NCI-H1694 treated with DMSO at 0.1 percent for 48 hours (cell line): ENCODE measurements around the gene CPO.
"Not testable (repeated sequence)": the region's sequence is repeated elsewhere in the genome, so short reads cannot be mapped to it uniquely, and the experiment has no call there.

Experiments used
- DNase-seq: peaks from one replicate; lab custom pipeline; 2025; lab: John Stamatoyannopoulos, UW

The CPO gene, protein sequence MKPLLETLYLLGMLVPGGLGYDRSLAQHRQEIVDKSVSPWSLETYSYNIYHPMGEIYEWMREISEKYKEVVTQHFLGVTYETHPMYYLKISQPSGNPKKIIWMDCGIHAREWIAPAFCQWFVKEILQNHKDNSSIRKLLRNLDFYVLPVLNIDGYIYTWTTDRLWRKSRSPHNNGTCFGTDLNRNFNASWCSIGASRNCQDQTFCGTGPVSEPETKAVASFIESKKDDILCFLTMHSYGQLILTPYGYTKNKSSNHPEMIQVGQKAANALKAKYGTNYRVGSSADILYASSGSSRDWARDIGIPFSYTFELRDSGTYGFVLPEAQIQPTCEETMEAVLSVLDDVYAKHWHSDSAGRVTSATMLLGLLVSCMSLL

DNA sequence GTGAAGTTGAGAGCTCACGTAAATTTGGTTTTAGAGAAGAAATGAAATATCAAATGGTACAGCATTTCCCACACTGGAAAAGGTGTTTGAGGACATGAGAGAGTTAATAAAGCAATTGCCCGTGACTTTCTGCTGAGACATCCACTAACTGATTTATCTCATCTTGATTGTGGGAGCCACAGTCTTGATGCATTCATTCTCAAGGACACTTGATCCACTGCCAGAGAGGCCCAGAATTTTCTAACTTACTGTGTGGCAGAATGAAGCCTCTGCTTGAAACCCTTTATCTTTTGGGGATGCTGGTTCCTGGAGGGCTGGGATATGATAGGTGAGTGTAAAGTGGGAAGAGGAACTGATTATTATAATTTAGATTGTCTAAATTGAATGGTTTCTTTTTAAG lies at the start of gene CPO:
Gene CPO, plus strand, starts transcription at position 179 of the 400 bp plus-strand sequence. Its CDS starts 82 bp downstream, at position 261.
- no peak for DNase-seq

DNA sequence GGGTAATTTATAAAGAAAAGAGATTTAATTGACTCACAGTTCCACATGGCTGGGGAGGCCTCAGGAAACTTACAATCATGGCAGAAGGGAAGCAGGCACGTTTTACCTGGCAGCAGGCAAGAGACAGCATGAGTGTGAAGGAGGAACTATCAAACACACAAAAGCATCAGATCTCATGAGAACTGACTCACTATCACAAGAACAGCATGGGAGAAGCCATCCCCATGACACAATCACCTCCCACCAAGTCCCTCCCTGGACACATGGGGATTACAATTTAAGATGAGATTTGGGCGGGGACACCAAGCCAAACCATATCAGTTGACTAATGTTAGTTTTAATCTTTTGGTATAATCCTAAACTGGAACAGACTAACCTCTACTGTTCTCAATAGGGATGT lies 49.1 kb upstream of the CPO start:
- DNase-seq = no peak

DNA sequence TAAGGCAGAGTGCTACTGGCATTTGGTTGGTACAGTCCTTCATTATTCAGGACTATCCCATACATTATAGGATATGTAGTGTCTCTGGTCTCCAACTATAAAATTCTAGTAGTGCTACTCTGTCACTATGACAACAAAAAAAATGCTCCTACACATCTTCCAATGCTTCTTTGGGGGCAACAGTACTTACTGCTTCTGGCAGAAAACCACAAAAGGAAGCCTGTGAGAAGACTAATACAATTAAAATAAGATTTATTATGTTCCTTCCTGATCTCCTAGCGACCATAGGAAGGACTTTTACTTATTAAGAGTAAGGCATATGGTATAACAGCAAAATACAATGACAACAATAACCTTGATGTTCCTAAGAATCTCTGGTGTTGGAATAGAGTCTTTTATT lies 48.4 kb upstream of the CPO start:
- DNase-seq = no peak

DNA sequence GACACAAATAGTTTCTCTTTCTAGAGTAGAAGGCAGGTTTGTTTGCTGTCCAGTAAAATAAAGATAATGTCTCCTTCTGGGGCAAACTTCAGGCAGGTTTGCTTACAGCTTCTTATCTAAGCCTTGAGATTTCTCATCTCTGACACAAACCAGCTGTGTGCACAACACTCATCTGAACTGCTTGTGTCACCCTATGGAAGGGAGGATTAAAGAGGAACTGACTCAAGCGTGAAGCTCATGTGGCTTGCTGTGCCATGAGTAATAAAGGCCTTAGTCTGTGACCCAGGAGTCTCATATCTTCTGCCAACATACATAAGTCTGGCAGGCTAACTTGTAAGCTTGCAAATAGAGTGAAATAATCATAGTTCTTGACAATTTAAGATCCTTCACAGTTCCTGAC lies 24.2 kb upstream of the CPO start:
- no peak for DNase-seq

DNA sequence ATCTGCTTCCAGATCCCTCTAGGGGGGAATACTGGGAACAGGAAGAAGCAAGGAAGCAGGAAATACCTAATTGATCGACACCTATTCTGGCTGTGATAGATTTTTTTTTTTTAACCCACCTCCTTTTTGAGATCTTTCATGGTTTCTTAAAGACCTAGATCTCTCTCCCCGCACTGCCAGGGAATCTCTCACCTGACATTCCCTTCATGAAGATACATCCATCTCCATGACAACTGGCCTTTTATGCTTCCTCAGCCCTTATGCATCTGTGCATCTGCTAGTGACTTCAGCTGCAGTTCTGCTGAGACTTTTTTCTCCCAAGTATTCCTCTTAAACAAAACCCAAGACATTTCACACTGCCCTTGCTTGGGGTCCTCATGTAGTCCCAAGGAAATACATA lies 21.1 kb upstream of the CPO start:
- no peak for DNase-seq

DNA sequence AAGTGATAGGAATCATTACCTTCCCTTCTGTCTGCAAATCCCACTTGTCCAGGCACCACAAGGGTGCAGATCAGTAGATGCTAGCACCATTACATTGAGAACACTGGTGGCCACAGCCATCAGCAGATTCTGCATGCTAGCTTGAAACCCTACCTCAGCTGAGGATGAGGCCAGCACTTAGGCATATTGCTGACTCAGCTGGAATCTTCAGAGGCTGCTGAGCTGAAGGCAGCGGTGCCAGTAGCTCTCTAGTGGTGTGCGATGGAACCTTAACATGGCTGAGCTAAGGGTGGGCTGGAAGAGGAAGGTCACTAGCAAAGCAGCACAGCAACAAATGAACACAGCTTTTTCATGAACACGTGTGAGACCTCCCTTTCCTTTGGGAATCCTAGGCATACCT lies 19.0 kb upstream of the CPO start:
- DNase-seq = no peak

DNA sequence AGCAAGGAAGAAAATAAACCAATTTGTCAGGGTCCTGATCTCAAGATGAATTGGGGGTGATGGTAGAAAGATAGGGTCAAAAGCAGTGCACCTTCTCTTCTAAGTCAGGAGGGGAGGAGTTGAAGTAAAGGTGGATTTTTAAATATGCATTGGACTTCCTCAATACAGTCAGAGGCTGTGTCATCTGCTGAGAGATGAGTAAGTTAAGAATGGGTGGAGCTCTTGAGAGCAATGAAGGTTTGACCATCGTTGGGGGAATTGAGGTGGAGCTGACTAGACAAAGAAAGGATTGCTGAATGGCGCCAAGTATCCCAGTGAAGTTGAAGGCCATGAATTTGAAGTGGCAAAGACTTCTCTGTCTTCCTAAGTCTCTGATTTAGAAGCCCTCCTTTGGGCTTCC lies 18.4 kb upstream of the CPO start:
- no peak for DNase-seq

DNA sequence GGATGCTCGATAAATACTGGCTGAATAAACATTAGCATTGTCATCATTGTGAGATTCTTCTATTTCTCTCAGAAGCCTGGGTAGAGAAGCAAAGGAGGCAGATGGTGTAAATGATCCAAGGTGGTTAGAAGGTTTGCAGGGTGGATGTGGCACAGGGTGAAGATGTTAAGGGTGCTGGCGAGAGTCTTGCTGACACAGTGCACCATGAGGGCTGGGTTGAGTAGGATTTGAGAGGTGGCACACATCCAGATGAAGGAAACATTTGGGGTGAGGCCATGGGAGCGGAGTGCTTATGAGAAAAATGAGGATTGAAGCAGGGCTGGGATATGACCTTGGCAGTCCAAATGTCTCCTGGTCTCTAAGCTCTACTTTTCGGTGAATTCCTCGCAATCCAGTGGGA lies 17.8 kb upstream of the CPO start:
- no peak for DNase-seq

DNA sequence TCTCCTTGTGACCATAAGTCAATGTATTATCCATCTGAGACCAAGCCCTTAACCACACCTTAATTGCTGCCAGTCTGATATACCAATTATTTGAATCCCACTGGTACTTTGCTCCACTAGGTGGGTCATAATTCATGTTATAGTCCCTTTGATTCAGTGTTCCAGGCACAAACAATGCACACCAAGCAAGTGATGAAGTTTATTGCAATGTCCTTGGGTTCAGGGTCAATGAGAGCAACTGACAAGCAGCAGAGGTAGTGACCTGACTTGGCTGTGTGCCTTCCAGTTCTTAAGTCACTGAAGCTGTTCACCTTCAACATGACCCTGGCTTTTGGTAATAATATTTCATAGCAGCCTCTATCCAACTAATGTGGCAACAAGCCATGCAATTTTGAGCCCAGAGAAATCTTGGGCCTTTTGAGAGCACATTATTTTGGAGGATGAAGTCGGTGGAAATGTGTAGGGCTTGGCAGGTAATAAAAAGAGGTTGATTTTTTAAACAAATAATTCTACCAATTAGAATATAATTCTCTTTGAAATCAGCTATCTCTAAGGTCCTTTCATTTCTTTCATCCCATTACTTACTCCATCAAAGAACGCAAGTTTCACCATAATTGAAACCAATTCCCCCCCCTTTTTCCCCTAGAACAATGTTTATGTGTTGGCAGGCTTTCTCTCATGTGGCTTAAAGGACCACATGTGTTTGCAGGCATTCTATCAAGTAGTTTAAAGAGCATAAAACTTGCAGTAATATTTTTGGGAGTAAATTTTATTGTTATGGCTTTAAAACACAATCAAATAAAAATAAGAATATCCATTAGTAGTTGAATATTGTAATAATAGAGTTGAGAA lies 3.1 kb upstream of the CPO start:
- no peak for DNase-seq

DNA sequence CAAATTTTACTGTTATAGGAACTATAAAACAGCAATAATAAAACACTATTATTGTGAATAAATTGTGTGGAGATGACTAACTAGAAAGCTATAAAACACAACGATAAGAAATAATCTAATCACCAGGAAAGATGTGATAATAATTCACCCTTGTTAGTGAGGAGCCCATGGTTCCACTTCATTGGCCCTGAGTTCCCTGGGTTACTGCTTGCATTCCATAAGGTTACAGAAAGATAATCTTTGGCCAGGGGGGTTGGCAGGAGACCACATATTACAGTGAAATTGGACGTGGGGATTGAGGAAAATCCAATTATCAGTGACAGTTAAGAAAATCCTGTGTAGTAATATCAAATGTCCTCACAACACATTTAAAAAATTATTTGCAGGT lies 2.5 kb upstream of the CPO start:
- no peak for DNase-seq

DNA sequence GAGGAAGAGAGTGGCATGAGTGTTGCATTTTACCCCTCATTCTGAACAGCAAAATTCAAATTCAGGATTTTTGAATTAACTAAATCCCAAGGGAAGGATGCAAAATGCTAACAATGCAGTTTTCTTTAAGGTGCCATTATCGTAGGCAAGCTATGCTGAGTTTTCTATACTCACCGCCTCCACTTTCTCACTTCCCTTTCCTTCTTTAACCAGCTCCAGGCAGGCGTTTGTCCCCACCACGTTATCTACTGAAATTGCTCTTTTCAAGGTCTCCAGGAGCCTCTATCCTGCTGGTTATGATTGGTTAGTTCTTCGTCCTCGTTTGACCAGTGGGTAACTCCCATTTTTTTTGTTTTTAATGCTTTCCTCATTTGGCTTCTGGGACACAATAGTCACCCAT lies 1.8 kb upstream of the CPO start:
- no peak for DNase-seq

DNA sequence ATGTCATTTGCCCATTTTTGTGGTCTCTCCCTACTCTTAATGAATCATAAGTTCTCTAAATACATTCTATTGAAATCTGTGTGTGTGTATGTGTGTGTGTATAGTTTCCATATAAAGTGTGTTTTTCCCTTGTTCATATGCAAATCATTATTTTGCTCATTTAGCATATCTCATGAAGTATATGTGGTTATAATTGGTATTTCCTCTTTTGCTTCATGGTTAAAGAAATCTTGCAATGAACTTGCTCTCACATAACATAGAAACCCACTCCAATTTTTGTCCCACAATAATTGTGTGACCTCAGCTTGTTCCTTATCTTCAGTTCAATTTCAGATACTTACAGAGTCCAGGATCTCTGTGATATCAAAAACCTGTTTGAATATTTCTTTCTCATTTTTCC lies 1.2 kb downstream of the CPO start:
- DNase-seq = no peak

DNA sequence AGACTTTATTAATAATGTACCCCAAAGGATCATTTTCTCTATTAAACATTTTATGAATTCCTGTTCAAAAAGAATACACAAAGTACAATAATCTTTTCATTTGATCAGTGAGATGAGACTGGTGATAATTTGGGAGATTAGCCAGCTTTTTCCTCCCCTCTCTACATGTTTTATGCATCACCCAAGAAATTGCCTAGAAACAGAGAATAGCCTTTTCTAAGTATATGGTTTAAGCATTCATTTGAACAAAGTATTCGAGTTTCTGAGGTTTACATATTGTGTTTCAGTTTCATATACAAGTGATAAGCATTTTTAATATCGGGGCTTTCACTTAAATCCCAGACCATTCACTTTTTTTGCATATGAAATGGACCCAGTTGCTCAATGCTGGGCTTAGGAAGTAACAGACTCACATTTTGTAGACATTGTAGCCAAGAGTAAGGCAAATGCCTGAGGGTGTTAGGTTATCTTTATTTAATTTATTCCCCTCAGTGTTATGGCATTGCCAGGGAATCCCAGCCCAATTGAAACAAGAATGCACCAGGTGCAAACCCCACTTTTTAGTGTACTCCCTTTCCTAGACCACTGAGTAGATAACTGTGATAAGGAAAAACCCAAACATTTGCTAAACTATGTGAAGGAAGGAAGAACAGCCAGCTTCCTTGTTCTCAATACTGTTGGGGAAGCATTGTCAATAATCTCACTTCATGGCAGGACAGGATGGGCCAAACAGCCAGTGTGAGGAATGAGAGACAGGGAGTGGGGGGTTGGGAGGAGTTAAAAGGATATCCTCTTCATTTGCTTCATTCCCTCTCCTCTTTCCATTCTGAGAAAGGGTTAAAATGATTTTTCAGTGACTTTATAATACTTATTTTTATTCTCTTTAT lies 3.5 kb downstream of the CPO start:
- no peak for DNase-seq

DNA sequence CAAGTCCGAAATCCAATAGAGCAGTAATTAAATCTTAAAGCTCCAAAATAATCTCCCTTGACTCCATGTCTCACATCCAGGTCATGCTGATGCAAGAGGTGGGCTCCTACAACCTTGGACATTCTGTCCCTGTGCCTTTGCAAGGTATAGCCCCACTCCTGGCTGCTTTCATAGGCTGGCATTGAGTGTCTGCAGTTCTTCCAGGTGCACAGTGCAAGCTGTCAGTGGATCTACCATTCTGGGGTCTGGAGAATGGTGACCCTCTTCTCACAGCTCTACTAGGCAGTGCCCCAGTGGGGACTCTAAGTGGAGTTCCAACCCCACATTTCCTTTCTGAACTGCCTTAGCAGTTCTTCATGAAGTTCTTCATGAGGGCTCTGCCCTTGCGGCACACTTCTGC lies 14.1 kb downstream of the CPO start:
- DNase-seq = not testable (repeated sequence)

DNA sequence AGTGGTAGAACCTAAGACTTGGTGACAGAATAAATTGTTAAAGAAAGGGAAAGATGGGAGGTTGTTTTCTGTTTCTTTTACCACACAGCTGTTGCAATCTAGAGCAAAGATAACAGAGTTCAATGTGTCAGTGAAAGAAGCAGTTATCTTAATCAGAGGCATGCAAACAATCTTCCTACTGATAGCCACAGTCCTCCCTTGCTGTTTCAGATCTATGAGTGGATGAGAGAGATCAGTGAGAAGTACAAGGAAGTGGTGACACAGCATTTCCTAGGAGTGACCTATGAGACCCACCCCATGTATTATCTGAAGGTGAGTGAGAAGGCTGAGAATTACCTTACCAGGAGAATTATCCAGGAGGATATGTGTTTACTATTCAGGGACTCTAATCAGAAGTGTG lies 15.9 kb downstream of the CPO start:
- no peak for DNase-seq

DNA sequence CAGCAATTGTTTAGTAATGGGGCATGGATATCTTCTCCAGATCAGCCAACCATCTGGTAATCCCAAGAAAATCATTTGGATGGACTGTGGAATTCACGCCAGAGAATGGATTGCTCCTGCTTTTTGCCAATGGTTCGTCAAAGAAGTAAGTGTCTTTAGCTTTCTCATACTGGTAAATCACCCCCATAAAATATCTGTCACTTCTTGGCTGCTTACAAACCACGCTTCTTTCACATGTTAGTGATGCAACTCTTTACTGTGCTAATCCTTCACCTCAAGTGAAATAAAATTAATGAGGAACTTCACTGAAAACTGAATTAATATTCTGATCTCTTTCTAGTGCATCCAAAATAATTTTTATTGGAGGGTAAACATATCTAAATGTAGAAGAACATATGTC lies 18.9 kb downstream of the CPO start:
- DNase-seq = no peak

DNA sequence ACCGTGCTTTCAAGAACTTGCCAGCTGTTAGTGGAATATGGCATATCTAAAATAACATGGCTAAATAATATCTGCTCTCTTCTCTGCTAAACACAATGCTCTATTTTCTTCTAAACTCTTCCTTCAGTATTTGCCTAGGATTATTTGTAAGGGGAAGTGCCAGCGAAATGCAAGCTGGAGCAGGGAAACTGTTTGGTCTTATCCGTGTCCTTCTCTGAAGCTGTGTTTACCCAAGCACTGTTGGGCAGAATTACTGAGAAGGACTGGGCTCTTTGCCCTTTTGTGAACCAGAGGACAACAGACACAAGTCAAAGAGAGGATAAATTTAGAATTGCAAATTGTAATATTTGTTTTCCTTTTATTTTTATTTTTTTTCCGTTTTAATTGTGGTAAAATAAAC lies 23.6 kb downstream of the CPO start:
- DNase-seq = no peak

DNA sequence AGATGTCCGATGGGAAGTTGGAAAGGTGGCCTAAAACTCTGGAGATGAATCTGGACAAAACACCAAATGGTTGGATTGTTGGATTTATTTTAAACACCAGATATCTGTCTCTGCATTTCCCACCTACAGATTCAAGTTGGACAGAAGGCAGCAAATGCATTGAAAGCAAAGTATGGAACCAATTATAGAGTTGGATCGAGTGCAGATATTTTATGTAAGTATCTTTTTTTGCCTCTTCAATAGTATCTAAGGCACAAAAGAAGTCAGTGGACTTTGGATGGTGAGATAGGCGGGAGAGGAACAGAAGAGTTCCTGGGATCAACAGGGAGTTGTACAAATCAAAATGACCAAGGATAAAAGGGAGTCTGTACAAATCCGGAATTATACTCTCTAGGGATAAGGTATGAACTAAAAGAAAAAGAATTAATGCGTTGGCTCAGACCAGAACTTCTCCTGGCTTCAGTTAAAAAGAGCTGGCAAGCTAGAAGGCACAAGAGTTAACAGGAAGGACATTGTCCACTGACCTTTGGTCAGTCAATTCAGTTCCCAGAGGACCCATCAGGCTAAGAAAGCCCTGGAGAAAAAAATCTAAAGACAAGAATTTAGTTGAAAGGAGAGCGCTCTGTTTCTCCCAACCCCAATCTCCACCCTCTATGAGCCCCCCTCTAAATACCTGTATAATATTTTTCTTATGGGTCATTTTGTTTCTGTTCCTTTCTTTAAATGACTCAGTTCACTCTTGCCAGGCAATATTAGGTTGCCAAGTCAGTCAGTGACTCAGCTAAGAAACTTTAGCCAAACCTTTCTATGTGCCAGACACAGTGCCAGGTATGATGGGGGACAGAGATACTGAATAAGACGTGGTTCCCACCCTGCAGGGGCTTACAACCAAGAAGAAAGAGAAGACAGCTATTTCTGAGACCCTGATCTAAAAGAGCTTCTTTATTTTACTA lies 29.1 kb downstream of the CPO start:
- no peak for DNase-seq

DNA sequence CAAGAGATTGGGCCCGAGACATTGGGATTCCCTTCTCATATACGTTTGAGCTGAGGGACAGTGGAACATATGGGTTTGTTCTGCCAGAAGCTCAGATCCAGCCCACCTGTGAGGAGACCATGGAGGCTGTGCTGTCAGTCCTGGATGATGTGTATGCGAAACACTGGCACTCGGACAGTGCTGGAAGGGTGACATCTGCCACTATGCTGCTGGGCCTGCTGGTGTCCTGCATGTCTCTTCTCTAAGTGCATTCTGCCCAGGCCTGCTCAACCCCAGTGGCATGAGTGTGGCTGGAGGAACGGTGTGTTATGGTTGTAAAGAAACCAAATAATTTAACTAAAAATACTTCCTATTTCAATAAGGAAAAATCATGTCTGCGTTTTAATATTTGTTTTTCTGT lies 29.9 kb downstream of the CPO start:
- no peak for DNase-seq

DNA sequence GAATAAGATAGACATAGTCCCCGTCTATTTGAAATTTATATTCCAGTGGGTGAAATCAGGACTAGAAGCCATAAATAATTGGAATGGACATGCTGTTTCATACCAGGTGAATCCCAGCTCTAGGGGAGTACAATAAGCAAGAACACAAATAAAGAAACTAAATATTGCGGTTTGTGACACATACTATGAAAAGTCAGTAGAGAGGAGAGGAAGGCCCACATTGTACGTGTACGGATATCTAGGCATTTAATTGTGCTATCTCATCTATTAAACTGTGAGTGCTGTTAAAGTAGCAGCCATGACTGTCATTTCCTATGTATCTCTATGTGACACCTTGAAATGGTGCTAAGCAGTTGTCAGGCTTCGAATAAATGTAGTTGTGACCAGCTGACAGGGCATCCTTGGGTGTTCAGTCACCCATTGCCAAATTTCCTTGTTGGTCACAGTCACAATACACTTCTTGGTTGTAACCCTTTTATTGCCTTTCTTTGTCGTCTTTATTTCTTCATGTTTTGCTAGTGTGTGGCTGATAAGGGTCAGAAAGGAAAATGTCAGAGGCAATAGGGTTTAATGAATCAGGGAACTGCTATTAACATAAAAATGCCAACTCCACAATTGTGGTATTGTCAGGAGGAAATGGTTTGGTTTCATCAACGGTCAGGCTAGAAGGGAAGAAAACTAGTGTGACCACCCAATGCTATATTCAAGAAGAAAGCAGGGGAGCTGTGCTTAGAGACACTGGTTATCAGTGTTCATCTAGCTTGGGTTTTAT lies 31.5 kb downstream of the CPO start:
- no peak for DNase-seq

DNA sequence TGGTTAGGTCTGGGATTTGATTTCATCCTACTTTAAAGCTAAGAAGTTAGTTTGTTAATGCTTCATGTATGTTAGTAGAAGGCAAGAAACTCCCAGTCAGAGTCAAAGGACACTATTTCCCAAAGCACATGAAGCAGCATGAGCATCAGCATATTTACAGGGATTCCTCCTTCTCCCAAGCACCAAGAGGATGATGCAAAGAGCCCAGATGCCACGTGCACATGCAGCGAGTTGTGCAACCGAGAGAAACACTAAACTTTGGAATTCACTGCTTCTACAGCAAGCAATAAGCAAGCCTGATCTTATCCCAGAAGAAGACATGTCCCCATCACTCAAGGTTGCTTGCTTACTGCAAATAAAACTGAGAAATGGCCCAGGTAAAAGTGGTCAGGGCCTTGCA lies 32.5 kb downstream of the CPO start:
- no peak for DNase-seq
